ENCODE data around the gene MLKL.

Gene MLKL

GRCh38 chr16:74700438-74701225 lies at the start of gene MLKL:
Gene MLKL (minus strand): TSS chr16:74700862. CDS start chr16:74695757, 5,105 bp downstream.
- DNase-seq (ENCODE audit: low spot score) = peak; percentile 78

GRCh38 chr16:74749291-74750055 lies 48.8 kb upstream of the MLKL start:
- DNase-seq (ENCODE audit: low spot score) = peak; percentile 20

GRCh38 chr16:74748616-74749026 lies 48.0 kb upstream of the MLKL start:
- no peak for DNase-seq (ENCODE audit: low spot score)

- DNase-seq (ENCODE audit: low spot score) = no peak
Measured at GRCh38 chr16:74747716-74748615, 47.3 kb upstream of the MLKL start.

- no peak for DNase-seq (ENCODE audit: low spot score)
Measured at GRCh38 chr16:74745926-74746325, 45.3 kb upstream of the MLKL start.

- no peak for DNase-seq (ENCODE audit: low spot score)
Measured at GRCh38 chr16:74745109-74745615, 44.5 kb upstream of the MLKL start.

GRCh38 chr16:74744566-74744965 lies 43.9 kb upstream of the MLKL start:
- no peak for DNase-seq (ENCODE audit: low spot score)

- peak; percentile 99 for DNase-seq (ENCODE audit: low spot score)
Measured at GRCh38 chr16:74743668-74744299, 43.1 kb upstream of the MLKL start.

GRCh38 chr16:74743045-74743667 lies 42.5 kb upstream of the MLKL start:
- DNase-seq (ENCODE audit: low spot score) = no peak

- DNase-seq (ENCODE audit: low spot score) = no peak
Measured at GRCh38 chr16:74742051-74742481, 41.4 kb upstream of the MLKL start.

- peak; percentile 71 for DNase-seq (ENCODE audit: low spot score)
Measured at GRCh38 chr16:74740795-74741304, 40.2 kb upstream of the MLKL start.

- no peak for DNase-seq (ENCODE audit: low spot score)
Measured at GRCh38 chr16:74739275-74739674, 38.6 kb upstream of the MLKL start.

GRCh38 chr16:74738816-74739215 lies 38.2 kb upstream of the MLKL start:
- DNase-seq (ENCODE audit: low spot score) = no peak

GRCh38 chr16:74738113-74738541 lies 37.5 kb upstream of the MLKL start:
- DNase-seq (ENCODE audit: low spot score) = peak; percentile 89

GRCh38 chr16:74737521-74737920 lies 36.9 kb upstream of the MLKL start:
- DNase-seq (ENCODE audit: low spot score) = no peak

- no peak for DNase-seq (ENCODE audit: low spot score)
Measured at GRCh38 chr16:74736531-74737157, 36.0 kb upstream of the MLKL start.

GRCh38 chr16:74735554-74735953 lies 34.9 kb upstream of the MLKL start:
- DNase-seq (ENCODE audit: low spot score) = no peak

GRCh38 chr16:74735162-74735452 lies 34.4 kb upstream of the MLKL start:
- no peak for DNase-seq (ENCODE audit: low spot score)

GRCh38 chr16:74734361-74735161 lies 33.9 kb upstream of the MLKL start:
- DNase-seq (ENCODE audit: low spot score) = no peak
